HG03520 (cell line): ENCODE data around the gene HDLBP.
"Not testable (repeated sequence)": the region's sequence is repeated elsewhere in the genome, so short reads cannot be mapped to it uniquely, and the experiment has no call there.

Source experiments
- ATAC-seq: cut with Tn5 transposase; IDR thresholded peaks from one replicate; pipeline ENCODE4 v1.9.1; 2021; ENCODE audit warnings: mild to moderate bottlenecking, moderate library complexity; ENCODE audit not compliant: unreplicated experiment

HDLBP gene

DNA sequence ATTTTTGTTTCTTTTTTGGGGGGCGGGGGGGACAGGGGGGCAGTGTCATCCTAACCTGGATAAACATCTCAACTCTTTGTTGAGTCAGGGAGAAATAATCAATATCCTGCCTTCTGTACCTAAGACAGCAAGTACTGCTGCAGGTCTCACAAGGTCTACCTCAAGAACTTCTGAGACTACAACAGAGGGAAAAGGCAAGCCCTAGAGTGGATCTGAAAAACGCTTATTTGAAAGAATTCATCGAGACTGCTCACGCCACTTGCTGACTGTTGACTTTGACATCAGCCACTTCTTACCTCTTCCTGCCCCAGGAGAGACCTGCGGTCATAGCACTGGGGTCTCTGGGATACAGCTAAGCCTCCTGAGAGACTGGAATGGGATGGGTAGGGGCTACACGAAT lies 8.4 kb downstream of the HDLBP start:
- no peak for ATAC-seq

DNA sequence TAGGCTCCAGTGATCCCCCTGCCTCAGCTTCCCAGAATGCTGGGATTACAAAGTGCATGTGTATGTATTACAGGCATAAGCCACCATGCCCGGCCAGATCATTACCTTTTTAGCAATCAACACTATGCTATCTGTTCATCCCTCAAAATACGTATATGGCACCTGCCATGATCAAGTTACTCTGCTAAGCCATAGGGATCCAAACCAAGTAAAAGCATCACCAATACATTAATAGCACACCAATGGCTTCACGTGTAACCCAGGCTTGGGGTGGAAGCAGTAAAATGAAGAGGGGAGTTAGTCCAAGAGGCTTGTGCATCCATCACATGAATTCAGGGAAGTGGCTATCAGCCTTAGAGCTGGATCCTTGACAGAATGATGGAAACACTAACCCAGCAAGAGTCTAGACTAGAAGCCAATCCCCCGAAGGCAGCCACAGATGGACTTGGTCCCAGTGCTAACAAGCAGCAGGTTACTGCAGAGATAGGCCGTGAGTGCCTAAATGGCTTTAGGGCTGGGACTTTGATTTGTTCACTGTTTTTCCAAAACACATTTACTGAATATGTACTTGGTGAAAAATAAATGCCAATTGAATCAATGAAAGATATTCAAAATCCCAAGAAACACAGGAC lies 11.3 kb downstream of the HDLBP start:
- ATAC-seq, result no peak

DNA sequence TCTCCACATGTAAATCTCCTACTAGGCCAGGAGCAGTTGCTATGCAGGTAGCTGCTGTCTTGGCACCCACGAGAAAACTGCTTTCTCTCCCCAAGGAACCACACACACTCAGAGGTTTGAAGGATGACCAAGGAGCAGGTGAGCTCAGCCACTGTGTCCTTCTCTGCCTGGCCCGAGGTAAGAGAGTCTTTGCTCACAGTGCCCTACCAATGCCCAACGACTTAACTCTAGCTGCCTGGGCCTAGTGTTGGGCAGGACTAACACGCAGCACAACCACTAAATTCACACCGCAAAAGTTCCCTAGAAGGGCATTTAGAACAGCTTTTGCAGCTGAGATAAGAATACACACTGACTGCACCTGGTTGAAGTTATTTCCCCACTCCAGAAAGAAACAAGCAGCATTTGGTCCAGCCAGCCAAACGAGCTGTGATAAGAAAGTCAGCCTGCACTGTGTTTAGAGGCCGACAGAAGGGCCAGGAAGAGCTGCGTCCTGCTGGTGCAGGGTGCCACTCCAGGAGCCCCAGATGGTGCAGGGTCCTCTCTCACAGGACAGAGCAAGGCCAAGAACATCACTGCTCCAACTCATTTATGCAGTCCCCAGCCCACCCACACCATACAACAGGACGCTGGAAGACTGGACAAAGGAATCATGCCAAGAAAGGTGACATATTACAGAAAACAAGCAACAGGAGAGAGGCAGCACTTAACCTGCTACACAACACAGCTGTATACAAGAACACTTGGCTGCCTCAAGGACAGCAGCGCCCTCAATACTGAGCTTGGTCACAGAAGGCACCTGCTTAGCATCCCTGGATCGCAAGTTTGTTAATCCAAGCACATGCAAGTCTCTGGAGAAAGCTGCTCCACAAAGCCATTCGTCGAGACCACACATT lies 12.5 kb downstream of the HDLBP start:
- ATAC-seq, result no peak

DNA sequence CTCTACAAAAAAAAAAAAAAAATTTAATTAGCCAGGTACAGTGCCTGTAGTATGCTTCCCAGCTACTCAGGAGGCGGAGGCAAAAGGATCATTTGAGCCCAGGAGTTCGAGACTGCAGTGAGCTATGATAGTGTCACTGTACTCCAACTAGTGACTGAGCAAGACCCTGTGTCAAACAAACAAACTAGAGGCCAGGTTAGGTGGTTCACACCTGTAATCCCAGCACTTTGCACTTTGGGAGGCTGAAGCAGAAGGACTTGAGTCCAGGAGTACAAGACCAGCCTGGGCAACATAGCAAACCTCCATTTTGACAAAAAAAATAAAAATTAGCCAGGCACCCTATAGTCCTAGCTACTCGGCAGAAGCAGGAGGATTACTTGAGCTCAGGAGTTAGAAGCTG lies 13.4 kb downstream of the HDLBP start:
- ATAC-seq, result no peak

DNA sequence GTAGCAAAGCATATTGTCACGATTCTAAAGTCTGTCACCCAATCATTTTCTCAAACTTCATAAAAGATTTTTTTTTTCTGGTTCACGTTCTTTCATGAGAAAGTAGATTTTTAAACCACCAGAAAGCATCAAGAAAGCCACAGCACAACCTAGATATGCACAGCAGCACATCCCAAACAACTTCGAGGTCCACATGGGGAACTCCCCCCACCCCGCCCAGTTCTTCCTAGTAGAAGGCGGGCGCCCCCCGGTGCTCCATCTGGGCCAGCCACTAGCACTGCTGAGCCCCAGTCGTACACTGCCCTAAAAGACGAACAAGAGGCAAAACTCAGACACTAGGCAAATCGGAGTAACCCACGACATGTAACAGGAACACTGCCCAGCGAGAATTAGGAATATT lies 15.5 kb downstream of the HDLBP start:
- no peak for ATAC-seq

DNA sequence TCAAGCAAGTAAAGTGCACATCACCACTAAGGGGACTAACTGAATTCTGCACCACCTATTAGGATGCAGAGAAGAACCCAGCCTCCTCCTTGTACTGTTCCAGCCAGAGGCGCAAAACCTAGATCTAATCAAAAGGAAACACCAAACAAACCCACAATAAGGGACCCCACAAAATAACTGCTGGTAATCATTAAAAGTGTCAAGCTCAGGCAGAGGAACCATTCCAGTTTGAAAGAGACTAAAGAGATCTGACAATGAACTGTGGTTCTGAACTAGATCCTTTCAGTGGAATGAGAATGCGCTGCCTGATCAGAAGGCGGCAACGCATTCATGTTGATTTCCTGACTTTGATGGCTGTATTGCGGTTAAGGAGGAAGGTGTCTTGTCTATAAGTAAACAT lies 16.8 kb downstream of the HDLBP start:
- ATAC-seq, result no peak

DNA sequence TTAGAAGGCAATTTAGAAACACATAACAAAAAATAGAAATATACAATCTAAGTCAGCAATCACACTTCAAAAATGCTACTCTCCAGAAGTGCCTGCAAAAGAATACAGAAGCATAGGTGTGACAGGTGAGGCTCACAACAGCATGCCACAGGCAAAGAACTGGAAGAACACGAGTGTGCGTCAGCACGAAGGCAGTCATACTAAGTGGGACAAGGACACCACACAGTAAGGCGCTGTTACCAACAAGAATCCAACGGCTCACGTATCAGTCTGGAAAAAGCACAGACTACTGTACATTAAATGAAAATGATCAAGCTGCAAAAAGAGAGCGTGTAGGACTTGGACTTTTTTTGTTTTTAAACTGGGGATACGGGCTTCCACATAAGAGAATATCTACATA lies 18.7 kb downstream of the HDLBP start:
- no peak for ATAC-seq

DNA sequence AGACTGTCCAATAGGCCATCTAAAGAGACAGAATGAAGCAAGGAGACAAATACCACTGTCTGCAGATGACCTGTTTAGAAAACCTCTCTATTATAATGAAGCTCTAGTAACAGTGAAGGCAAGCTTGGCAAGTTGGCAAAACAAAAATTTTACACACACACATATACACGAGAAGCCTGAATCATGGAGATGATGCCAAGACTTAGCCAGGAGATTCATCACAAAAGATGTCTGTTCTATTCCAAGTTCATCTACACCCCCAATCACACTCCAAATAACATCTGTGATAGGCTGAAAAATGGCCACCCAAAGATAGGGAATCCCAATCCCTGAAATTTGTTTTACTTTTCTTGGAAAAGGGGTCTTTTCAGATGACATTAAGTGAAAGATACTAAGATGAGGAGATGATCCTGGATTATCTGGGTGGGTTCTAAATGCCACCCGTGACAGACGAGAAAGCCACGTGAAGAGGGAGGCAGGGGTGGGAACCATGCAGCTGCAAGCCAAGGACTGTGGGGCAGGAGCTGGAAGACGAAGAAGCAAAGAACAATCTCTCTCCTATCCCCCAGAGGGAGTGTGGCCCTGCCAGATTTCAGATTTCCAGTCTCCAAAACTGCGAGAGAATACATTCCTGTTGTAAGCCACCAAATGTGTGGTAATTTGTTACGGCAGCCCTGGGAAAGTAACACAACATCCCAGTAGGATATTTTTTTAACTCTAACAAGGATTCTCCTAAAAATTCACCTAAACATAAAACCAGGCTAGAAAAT lies 20.0 kb downstream of the HDLBP start:
- no peak for ATAC-seq

DNA sequence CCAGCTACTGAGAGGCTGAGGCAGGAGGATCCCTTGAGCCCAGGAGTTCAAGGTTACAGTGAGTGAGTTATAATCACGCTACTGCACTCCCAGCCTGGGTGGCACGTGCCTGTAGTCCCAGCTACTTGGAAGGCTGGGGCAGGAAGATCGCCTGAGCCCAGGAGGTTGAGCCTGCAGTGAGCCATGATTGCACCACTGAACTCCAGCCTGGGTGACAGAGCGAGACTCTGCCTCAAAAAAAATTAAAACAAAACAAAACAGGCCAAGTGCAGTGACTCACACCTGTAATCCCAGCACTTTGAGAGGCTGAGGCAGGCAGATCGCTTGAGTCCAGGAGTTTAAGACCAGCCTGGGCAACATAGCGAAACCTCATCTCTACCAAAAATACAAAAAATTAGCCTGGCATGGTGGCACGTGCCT lies 22.1 kb downstream of the HDLBP start:
- ATAC-seq, result not testable (repeated sequence)

DNA sequence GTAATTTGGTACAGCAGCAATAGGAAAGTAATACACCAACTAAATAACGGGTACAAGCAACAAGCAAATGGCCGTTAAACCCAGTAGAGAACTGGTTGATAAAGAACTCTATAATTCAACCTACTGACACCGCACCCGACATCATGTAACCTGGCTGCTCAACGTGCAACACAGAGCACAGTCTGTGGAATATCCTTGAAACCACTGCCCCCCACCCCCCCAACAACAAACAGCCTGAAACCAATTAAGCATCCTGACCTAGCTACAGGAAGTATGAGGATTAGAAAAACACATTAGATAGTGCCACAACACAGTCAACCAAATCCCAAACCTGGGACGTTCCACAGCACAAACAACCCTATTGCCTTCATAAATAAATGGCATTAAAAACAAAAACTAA lies 23.5 kb downstream of the HDLBP start:
- ATAC-seq, result no peak

DNA sequence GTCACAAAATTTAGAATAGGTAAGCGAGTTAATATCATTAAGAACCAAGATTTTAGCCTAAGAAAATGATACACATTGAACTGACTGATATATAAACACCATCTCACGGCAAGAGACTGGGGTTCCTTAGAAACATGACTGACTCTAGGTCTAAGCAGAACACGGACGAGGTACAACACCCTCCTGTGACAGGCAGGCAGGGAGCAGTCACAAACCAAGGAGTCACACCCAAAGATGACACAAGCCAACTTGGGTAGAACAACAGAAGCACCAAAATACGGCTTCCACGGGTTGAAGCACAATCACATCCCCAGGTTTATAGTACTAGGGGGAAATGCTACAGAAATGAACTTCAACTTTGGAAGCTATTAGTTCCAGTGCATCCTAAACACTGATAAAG lies 24.3 kb downstream of the HDLBP start:
- ATAC-seq, result no peak

DNA sequence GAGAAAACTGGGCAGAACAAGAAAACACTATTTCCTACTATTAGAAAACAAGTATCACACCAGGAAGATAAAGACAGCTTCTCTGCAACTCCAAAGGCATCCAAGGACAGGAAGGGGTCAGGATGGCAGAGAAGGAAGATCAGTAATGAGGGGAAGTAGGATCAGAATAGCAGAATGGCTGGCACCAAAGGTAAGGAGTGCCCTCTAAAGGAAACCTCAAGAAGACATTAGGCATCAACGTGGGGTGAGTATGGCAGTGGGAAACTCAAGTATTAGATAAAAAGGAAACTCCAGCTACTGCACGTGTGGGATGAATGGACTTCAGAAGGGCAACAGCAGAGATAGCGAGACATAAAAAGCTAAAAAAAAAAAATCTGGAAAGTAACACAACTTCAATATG lies 25.9 kb downstream of the HDLBP start:
- ATAC-seq, result no peak

DNA sequence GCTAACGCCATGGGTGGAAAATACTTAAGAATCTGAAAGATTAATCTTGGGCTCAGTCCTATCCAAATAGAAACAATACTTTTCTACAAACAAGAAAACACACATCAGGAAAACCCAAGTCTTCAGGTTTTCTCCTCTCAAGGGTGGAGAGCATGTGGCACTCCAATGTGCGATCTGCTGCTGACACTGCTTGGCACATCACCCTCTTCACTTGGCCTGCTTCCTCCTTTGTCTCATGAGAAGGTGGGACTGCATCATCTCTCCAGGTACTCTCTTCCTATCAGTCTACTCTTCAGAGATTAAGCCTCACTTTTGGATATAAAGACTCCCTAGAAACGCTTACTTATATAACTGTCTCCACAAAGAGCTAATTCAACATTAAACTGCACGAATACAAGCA lies 26.4 kb downstream of the HDLBP start:
- no peak for ATAC-seq

DNA sequence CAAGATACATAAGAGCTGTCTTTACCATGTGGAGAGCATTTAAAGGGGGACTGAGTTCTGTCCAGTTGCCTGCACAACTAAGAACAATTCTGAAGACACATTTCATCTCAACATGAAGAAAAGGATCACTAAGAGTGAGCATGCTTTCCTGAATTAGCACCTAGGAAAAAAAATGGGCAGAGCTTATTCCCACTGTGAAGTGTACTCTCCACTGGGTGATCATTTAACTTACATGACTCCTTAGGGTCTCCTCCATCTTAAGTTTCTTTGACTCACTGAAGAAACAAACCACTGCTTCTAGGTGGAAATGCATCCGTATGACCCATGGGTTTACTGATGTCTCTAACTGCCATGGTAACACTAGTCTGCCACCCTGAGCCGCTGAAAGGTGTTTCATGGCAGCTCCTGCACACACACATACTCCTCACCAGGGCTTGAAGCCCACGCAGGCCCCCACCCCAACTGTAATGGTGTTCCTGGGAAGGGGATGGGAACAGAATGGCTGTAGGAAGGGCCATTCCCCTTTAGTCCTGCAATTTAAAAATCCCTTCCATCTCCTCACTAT lies 27.1 kb downstream of the HDLBP start:
- no peak for ATAC-seq

DNA sequence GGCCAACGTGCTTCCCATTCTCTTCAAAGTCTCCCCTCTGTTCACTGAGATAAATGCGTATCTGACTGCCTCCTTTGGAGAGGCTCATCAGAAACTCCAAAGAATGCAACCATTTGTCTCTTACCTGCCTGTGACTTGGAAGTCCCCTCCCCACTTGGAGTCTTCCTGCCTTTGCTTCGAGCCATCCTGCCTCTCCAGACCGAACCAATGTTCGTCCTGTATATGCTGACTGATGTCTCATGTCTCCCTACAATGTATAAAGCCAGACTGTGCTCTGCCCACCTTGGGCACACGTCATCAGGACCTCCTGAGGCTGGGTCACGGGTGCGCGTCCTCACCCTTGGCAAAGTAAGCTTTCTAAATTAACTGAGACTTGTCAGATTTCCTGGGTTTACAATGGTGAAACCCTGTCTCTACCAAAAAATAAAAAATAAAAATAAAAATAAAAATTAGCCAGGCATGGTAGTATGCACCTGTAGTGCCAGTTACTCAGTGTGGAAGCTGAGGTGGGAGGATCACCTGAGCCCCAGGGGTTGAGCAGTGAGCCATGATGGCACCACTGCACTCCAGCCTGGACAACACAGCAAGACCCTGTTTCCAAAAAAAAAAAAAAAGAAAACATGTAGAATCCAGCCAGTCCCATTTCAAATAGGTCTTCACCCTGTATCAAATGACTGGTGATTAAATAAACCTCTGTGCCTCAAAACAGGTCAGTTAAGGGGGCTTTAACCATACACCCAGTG lies 29.0 kb downstream of the HDLBP start:
- ATAC-seq, result no peak

DNA sequence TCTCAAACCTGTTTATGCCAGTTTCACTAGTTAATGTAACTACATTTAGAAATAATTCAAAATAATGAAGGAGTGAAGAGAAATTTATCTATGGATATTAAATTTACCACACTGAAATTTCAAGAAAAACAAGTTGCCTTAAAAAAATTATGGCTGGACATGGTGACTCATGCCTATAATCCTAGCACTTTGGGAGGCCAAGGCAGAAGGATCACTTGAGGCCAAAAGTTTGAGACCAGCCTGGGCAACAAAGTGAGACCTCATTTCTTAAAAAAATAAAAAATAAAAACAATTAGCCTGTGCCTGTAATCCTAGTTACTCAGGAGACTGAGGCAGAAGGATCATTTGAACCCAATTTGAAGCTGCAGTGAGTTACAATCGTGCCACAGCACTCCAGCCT lies 29.9 kb downstream of the HDLBP start:
- ATAC-seq, result no peak

DNA sequence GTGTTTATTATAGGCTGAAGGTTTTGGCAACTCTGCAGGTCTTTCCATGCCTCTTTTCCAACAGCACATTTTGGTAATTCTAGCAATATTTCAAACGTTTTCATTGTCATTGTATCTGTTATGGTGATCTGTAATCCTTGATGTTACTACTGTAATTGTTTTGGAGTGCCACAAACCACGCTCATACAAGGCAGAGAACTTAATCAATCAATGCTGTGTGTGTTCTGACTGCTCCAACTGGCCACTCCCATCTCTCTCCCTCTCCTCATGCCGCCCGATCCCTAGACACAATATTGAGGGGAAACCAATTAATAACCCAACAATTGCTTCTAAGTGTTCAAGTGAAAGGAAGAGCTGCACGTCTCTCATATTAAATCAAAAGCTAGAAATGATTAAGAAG lies 32.9 kb downstream of the HDLBP start:
- ATAC-seq, result no peak

DNA sequence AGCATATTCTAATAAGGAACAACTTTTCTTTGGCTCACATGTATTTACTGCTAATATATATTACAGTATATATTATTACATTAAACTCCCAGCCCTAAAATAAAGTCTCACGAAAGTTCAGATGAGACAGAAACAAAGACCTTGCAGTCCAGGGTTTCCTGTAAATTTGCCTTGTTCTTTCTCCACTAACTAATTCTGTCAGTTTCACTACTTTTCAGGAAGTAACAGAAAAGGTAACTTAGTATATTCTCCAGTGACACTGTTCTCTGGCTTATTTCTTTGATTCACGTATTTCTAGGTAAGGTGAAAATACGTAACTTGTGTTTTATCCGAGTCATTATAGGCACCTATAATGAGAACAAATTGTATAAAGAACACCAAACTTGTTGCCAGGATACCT lies 35.2 kb downstream of the HDLBP start:
- ATAC-seq, result no peak

DNA sequence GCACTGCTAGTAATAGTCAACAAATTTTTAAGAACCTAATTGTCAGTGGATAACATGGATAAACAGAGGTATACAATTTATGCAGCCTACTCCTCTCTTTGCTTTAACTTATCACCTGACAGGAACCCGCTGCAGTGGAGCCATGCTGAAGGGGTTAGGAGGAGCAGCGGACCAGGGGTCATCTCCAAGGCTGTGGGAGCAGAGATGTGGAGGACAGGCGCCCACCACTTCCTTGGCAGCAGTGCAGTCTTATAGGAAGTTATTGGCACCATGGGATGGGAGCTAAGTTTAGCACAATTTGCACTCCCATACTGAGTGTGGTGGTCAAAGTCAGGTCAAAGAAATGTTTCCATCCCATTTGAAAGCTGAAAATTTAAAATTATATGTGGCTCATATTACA lies 35.6 kb downstream of the HDLBP start:
- ATAC-seq, result no peak

DNA sequence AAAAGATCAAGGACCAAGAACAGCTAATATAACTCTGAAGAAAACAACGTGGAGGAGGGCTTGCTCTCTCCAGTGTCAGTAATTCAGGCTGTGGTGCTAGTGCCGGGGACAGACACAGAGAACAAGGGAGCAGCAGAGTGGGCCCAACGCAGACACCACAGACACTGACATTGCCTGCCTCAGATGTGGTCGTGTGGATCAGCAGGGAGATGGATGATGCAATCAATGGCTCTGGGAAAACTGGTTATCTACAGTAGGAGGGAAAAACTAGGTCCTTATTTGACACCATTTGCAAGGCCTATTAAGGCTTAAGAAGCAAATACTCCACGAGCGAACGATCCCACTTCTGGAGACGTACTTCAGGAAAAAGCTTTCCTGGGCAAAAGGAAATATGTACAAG lies 36.1 kb downstream of the HDLBP start:
- no peak for ATAC-seq

DNA sequence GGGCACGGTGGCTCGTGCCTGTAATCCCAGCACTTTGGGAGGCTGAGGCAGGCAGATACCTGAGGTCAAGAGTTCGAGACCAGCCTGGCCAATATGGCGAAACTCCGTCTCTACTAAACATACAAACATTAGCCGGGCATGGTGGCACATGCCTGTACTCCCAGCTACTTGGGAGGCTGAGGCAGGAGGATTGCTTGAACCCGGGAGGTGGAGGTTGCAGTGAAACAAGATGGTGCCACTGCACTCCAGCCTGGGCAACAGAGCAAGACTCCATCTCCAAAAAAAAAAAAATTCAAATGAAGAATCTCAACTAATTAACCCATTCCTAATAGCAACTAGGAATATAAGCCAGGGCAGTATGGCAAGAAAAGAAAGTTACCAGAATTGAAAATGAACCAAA lies 37.2 kb downstream of the HDLBP start:
- not testable (repeated sequence) for ATAC-seq
